Neural progenitor cell (in vitro differentiated cells): Measurements from ENCODE around the gene HIPK2.

Experiments
- EZH2phosphoT487 ChIP-seq: fragments of 200-600 bp; sonication (generic); IDR thresholded peaks from 2 replicates; pipeline ENCODE4 v1.6.1; 2017; ENCODE audit warnings: antibody characterized with exemption
- TF ChIP-seq, protein P1 (sequence below): fragments of 200-600 bp; sonication (generic); IDR thresholded peaks from 2 replicates; pipeline ENCODE4 v1.5.1; 2017; ENCODE audit warnings: antibody characterized with exemption, mild to moderate bottlenecking

DNA sequence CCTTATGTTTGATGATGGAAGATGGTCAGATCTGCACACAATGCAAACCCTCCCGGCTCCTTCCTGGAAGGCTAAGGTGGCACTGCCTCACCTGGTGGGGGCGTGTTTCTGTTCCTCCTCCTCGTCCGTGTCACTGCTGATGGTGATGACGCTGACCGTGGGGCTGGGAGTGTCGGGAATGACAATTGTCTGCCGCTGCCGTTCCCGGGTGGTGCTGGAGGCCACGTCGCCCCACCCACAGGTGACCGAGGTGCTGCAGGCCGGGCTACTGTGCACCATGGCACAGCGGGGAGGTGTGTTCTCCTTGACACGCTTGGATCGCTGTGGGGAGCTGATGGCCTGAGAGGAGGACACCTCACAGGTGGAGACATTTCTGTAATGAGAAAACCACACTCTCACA lies 181.2 kb downstream of the HIPK2 start:
- TF ChIP-seq, protein P1, sequence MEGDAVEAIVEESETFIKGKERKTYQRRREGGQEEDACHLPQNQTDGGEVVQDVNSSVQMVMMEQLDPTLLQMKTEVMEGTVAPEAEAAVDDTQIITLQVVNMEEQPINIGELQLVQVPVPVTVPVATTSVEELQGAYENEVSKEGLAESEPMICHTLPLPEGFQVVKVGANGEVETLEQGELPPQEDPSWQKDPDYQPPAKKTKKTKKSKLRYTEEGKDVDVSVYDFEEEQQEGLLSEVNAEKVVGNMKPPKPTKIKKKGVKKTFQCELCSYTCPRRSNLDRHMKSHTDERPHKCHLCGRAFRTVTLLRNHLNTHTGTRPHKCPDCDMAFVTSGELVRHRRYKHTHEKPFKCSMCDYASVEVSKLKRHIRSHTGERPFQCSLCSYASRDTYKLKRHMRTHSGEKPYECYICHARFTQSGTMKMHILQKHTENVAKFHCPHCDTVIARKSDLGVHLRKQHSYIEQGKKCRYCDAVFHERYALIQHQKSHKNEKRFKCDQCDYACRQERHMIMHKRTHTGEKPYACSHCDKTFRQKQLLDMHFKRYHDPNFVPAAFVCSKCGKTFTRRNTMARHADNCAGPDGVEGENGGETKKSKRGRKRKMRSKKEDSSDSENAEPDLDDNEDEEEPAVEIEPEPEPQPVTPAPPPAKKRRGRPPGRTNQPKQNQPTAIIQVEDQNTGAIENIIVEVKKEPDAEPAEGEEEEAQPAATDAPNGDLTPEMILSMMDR = no peak
- TF ChIP-seq EZH2phosphoT487 = no peak
